Activated CD8-positive, alpha-beta T cell treated with anti-CD3 and anti-CD28 coated beads for 36 hours (primary cell): ENCODE results near the gene SH3YL1. TPM values are rescaled to one million over a fixed set of nuclear protein-coding genes. Genes with fewer than 3 reads are reported as not detected.

Source experiments
- ATAC-seq: fragments of 200-7000 bp; cut with Tn5 transposase; one replicate; pipeline ENCODE4 v1.10.0; 2021; ENCODE audit warnings: mild to moderate bottlenecking, moderate library complexity
- CTCF ChIA-PET: fragments of 350-600 bp; sonication (Branson Sonifier 250); formaldehyde crosslinking; loops from one replicate; lab custom pipeline; 2021; ENCODE audit warnings: antibody characterized with exemption; lab: Charles Lee
- POLR2A ChIA-PET: fragments of 350-600 bp; sonication (Branson Sonifier 250); formaldehyde crosslinking; loops from one replicate; lab custom pipeline; 2021; ENCODE audit warnings: antibody characterized with exemption; lab: Charles Lee
- DNase-seq: peaks from one replicate; pipeline ENCODE4 v3.0.0-alpha.2; 2020
- H3K27ac Mint-ChIP-seq: one replicate; pipeline ENCODE4 v1.8.0; 2021; ENCODE audit warnings: mild to moderate bottlenecking, mixed read lengths
- H3K27me3 Mint-ChIP-seq: one replicate; pipeline ENCODE4 v1.8.0; 2021; ENCODE audit warnings: mixed read lengths
- H3K36me3 Mint-ChIP-seq: one replicate; pipeline ENCODE4 v1.8.0; 2021; ENCODE audit warnings: low read depth, mixed read lengths
- H3K4me1 Mint-ChIP-seq: one replicate; pipeline ENCODE4 v1.8.0; 2021; ENCODE audit warnings: low read depth, mixed read lengths
- H3K4me3 Mint-ChIP-seq: one replicate; pipeline ENCODE4 v1.8.0; 2021; ENCODE audit warnings: mild to moderate bottlenecking, moderate library complexity, mixed read lengths
- H3K9me3 Mint-ChIP-seq: one replicate; pipeline ENCODE4 v1.8.0; 2021; ENCODE audit warnings: mixed read lengths
- CTCF ChIP-seq: fragments of 200-600 bp; IDR thresholded peaks from one replicate; pipeline ENCODE4 v1.8.0; 2022; ENCODE audit warnings: antibody characterized with exemption, mild to moderate bottlenecking
- intact Hi-C: fragments of 100-400 bp; cut with micrococcal nuclease; formaldehyde crosslinking; loops from one replicate; pipeline ENCODE4 v1.10.0; 2022
- total RNA-seq, 2 experiments: library from RNA; stranded (reverse); gene quantifications; one replicate each; pipeline ENCODE4 v1.2.3, GENCODE V29; 2021

Gene SH3YL1
- total RNA-seq, 2 experiments from 2014 or later: 18.5 to 19.9 TPM

- Mint-ChIP-seq H3K27ac (no peak overlapping the region), H3K27me3 (peaks cover 1% of the 10 kb centered on the region), H3K9me3 (no peaks in the 10 kb centered on the region), H3K4me3 (no peak overlapping the region), H3K4me1 (peaks cover 3% of the 10 kb centered on the region), H3K36me3 (no peaks in the 10 kb centered on the region)
- POLR2A ChIA-PET: interaction anchor here (0.6 kb wide), 1 partner anchor 150 kb away, joined by 3 read pairs; no protein-coding TSS in a partner anchor
- ATAC-seq (no peak), DNase-seq (no peak)
- CTCF ChIA-PET: no interaction called here
- TF ChIP-seq CTCF: no peak
- intact Hi-C loops: no loop called here
These were observed 94.1 kb downstream of the SH3YL1 start for GRCh38 chr2:169741-170140.

Other genes starting within 250 kb of the SH3YL1 start
- under 1 TPM; 0.79 to 0.96 TPM for gene FAM110C, start 217.5 kb downstream of the SH3YL1 start, total RNA-seq
- gene ACP1, start 915 bp upstream of the SH3YL1 start, total RNA-seq: 100 to 1,000 TPM; 146 to 153 TPM
- not detected for gene ALKAL2, start 24.1 kb upstream of the SH3YL1 start, total RNA-seq